GM19238 (cell line): ENCODE measurements around the gene ANTXRL.
"Not testable (repeated sequence)": the region's sequence is repeated elsewhere in the genome, so short reads cannot be mapped to it uniquely, and the experiment has no call there.

Source experiments
- DNase-seq: peaks from one replicate; pipeline ENCODE4 v3.0.0; 2011; ENCODE audit warnings: low spot score; ENCODE audit not compliant: insufficient read length

Gene ANTXRL

DNA sequence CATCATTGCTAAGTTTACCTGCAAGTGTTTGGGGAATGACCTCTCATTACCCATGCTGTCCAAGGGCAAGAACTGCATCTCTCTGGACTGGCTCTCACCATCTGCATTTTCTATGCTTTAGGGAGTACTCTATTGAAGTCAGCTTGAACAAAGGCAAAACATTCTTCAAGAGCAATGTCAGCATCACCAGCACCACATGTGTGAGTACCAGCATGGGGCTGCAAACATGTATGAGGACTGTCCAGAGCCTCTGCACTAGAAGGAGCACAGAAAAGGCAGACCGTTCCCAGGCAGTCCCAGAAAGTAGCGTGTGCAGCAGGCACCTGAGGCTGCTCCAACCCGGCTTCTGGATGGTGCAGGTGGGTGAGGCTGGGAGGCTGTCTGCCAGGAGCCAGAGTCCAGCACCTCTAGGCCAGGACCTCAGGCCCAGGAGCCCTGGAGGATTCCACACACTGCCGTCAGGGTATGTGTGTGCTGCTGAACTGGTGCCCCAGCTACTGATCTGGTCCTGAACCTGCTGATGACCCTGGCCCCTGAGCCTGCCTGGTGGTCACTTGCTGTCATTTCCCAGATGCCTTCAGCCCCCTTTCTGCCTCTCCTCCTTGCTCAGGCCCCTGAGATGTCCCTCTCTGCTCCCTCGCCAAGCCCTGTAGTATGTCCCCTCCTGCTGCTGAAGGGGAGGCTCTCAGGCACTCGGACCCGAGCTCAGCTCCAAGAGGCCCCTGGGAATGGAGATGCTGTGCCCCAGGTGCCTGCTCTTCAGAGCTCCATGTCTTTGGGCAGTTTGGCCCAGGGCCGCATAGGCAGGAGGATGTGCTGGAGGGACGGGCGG, 20.7 kb downstream of the ANTXRL start:
- no peak for DNase-seq

DNA sequence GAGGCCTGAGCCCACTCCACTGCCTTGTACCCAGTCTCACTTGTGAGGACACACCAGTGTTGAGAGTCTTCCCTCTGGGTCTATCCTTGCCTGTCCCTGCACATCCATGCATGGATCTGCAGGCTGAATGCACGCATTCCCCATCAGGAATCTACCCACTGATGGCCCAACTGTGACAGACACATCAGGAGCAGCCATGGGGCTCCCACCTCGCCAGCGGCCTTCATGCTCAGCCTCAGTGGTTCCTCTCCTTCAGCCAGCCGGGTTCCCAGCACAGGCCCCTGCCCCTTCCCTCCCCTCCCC, 21.3 kb downstream of the ANTXRL start:
- DNase-seq = no peak

DNA sequence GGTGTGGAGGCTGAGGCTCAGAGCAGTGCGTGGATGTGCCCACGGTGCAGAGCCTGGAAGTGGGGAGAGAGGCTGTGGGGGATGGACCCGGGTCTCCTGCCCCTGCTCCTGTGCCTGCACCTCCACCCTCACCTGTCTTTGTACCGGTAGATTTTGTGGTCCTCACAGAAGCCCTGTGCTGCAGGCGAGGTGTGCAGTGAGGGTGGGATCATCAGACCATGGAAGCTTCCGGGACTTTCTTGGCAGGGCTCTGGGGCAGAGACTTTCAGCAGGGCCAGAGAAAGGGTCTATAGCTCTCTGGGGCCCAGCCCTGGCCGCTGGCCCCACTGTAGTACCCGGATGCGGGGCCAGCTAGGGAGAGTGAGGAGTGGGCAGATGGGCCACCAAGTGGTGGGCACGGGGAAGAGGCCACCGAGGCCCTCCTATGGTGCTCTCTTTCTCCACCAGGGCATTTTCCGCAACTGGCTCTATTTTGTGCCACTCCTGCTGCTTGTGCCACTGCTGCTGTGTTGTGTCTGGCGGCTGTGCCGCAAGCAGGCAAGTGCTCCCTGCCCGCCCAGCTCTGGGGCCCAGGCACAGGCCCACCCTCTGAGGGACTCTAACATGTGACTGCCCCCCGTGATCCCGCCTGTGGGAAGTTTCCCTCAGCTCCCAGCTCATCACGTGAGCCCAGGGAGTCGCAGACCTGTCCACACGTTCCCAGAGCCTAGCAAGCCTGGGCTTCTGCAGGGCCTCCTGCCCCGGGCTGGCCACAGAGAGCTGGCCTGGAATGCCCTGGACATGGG, 22.1 kb downstream of the ANTXRL start:
- no peak for DNase-seq

DNA sequence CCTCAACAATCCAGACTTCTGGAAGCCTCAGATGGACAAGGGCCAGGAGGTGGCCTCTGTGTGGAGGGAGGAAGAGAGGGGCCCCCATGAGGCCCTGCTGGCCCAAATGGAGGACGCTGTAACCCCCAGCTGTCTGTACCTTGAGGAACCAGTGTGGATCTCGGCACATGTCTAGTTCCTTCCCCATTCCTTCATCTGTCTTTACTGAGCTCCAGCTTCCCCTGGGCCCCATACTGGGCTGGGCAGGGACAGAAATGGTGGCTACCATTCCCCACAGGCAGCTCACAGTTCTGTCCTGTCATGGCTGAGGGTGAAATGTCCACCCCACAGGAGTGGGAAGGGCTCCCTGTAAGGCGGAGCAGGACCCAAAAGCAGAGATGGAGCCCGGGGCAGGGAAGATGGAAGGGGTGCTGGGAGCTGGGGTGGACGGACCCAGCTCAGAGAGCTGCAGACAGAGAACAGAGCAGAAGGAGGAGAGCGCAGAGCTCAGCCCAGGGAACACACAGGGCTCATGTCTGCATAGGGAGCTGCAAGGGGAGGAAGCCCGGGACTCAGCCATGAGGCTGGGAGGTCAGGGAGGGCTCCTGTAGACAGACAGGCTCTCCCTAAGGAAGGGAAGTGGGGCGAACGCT, 22.8 kb downstream of the ANTXRL start:
- DNase-seq = no peak

DNA sequence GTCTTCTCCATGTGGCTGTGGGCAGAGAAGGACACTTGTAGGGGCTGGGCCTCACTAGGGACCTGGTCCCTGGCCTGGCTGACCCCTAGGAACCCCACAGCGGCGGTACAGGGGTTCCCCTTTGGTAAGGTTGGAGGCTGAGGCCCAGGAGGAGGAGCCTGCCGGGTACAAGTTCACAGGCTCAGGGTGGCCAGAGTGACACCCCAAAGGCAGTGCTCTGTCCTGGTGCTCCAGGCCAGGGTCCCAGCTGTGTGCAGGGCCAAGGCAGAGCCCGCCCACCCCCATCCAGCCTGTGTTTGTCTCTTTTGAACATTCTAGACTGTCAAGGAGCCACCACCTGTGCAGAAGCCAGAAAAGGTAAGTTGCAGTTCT, 23.3 kb downstream of the ANTXRL start:
- no peak for DNase-seq

DNA sequence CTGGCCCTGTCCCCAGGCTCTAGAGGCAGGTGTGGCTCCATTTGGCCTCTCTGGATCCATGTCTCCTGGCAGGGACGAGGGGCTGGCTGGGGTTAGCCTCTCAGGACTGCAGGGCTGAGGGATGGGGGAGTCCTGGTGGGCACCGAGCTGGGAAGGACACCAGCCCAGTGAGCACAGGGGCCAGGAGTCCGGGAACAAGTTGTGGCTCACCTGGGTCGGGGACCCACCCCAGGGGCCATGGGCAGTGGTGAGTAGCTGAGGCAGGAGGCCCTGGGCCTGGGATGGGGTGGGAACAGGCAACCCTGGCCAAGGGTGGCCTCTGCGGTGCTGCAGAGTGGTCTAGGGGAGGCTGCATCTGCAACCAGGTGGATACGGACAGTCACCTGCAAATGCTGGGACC, 24.1 kb downstream of the ANTXRL start:
- DNase-seq = no peak

DNA sequence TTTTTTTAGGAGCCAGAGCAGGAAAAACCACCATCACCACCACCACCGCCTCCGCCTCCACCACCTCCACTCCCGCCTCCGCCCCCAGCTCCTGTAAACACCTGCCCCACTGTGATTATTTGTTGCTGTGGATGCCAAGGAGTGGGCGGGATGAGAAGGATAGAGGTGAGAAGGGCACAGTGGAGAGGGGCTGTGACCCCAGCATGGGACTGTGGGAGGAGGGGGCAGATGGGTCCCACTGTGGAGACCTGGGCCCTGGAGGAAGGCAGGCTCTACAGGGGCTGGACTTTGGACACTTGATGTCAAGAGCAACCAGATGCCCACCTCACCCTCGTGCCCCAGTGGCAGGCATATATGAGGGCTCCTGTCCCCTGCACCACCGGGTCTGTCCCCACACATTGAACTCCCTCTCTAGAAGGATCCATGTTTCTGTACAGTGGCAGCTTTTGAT, 24.7 kb downstream of the ANTXRL start:
- DNase-seq = no peak

DNA sequence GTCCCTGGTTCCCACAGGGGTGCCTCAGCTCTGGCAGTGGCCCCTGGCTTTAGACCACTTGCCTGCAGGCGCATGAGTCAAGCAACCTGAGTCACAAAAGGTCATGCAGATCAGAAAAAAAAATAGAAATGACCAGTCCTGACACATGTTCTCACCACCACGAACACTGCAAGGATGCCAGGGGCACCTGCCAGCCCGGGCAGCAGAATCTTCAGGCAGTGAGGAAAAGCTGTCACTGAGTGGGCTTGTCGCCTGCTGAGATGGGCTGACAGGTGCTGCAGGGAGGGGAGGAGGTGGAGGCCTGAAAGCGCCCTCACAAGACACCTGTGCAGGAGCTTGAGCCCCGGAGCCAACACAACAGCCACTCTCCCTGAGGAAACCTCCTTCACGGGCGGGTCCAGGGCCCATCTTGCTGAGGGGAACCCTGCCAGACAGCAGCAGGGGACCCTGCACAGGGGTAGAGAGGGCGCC, 25.2 kb downstream of the ANTXRL start:
- not testable (repeated sequence) for DNase-seq

DNA sequence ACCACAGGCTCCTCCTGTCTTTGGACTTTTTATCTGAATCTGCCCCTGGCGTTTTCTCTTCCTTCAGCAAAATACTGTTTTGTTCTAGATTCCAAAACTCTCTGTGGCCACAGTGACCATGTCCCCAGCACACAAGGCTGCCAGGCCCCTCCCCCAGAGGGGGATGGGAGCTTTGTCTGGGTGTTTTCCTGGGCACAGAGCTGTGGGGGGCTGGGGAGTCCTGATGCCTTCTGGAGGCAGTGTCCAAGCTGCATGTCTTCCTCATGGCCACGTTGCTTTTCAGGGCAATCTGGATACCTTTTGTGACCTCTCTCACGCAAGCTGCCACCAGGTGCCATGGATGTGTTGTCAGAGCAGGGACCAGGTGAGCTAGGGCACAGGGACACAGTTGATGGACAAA, 26.2 kb downstream of the ANTXRL start:
- no peak for DNase-seq

DNA sequence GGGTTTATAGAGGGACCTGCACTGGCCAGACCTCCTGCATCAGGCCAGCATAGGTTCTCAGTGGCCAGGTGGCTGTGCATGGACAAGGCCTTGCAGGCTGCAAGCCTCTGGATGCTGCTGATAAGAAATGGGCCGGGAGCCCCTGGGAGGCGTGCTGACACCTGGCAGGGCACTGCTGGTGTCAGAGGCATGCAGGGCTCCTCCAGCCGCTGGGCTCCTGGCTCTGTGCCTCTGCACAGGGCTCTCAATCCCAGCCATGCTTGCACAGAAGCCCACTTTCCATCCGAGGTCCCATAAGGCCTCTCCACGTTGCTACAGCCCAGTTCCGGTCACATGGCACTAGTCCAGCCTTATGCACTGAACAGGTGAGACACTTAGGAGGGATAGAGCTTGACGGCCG, 27.3 kb downstream of the ANTXRL start:
- DNase-seq = no peak

DNA sequence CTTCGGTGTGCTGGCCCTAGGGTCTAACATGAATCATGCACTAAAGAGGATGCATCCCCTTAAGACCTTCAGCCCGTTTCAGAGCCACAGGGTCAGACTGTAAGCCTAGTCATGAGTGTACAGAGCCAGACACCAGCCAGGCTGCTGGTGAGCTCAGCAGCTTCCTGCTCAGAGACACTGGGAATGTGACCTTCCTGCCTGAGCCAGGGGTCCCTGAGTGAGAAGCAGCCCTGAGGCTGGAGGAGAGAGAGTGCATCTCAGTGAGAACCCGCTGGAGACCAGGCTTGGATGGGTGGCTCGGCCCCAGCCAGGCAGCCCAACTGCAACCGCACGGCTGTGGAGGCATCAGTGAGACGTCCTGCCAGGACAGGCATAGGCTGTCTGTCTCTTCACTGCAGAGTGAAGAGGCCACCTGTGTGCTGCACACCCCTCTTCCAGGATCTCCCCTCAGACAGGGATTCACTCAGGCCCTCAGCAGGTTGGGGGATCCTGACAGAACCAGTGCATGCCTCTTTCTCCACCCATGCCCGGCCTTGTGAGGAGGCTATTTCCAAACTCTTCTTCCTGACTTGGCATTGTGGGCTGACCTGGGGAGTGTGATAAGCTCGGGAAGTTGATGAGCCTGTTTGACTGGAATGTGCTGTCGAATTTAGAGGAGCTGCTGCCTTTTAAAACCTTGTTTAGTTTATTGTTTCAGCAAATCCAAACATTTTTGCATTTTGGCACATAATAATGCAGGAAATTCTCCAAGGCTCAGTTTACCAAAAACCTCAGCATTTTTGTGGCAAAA, 28.5 kb downstream of the ANTXRL start:
- not testable (repeated sequence) for DNase-seq

DNA sequence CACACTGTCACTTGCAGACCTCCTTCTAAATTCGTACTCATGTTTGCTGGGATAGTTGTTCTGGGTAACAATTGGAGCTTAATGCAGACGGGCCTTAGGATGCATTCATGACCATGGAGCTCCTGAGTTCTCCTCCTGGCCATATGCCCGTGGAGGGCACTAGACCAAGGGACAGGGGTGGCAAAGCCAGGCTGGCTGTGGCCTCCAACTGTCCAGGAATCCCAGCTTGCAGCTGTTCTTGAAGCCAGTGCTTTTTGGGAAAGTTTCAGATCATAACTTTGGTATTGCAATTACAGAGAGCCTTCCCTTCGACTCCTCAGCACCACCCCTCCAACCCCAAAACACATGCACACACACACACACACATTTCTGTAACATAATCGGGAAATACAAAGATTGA, 30.6 kb downstream of the ANTXRL start:
- no peak for DNase-seq

DNA sequence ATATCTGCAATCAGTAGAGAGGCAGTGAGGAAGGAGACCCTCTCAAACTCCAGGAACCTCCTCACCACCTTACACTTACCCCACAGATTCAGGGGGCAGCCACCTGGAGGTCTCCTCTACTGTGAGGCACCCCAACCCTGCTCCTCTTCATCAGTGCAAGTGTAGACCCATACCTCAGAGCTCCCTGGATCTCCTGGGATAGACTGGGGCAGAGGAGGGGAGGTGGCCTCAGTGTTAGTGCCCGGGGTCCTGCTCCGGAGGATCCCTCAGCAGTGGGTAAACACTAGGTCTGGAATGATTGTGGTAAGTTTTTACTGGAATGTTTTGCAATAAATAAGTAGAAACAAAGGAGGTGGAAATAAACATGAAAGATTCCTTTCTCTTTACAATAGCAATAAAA, 31.1 kb downstream of the ANTXRL start:
- no peak for DNase-seq

DNA sequence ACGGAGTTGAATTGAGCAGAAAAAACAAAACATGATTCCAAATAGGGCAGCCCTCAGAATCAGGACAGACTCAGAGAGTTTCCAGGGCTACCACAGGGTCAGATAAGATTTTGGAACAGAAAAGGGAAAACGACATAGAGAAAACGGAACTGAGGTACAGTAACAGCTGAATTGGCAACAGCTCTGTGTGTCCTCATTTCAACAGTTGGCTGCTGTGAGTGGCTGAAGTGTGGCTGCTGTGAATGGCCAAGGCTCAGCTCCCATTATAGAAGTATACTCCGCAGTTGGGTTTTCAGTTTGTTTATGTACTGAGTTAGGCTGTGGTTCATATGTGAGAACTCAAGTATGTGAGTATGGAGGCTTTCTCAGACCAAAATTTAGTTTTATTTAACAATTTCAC, 32.0 kb downstream of the ANTXRL start:
- DNase-seq = no peak

DNA sequence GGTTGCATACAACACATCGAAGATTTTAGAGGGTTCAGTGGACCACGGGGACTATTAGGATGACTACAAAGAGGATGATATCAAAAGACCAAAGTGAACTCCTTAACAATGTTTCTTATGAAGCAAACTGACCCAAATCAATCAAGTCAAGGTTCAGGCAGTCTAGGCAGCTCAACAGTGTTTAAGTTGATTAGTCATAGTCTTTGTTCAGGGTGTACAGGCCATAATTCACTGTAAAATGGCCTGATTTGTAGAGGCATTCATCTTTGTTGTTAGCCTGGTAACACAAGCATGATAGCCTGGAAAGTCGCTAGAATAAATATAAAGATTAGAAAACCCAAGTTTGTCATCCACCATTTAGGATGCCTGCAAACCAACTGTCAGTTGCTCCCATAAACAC, 32.6 kb downstream of the ANTXRL start:
- no peak for DNase-seq

DNA sequence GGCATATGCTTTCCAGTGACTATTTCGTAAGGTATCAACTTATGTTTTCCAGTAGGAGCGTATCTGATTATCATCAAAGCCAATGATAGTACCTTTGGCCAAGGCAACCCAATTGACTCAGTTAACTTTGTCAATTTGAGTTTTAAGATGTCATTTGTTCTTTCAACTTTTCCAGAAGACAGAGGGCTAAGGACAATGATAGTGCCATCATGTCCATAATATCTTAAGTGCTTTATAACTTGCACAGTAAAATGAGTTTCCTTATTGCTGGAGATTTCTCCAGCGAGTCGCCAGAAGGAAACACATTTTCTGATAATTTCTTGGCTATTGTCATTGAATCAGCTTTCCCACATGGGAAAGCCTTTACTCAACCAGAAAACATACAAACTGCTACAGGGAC, 35.0 kb downstream of the ANTXRL start:
- no peak for DNase-seq

DNA sequence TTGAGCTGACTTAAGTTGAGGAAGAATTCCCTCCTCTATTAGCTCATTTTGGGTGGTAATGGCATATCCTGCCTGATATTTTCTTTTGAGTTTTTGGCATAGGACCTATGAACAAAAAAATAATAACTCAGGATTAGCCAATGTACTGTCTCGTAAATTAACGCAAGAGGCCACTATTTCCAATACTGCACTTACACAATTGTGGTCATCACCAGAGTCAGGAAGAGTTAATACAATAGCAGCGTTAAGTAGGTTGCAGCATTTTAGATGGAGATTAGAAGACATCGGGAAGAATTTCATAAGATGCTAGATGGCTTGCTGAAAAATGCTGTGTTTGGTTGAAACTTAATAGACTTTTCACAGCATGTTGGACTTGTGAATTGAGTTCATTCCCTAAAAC, 36.4 kb downstream of the ANTXRL start:
- DNase-seq = no peak

DNA sequence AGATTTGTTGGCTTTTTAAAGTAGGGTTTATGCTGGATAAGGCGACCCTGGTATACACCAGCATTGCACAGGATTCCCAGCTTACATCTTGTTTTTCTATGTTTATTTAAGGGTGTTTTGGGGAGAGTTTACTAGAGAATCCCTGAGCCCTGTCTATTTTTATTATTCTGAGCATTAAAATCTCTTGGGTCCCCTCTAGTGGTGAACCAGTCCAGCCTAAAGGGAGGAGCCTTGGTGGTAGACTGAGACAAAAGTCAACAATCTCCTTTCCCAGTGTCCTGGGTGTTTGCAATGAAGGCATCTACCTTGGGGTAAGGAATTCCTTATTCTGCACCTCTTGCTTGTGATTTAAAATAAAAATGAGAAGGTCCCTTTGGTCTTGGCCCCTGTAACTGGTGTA, 38.2 kb downstream of the ANTXRL start:
- no peak for DNase-seq

DNA sequence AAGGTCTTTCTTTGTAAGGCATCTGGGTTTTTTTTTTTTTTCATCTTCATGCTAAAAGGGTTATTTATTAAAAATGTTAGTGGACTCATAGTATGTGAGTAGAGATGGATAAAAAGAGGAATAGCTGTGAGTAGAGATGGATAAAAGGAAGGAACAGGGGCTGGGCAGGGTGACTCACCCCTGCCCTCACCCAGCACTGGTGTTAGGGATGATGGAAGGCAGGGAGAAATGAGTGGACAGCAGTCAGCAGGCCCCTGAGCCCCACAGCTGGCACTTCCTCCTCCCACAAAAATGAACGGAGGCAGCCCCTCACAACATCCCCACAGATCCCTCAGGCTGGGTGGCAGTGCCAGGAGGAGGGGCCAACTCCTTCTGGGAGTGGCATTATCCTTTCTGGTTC, 39.3 kb downstream of the ANTXRL start:
- no peak for DNase-seq

DNA sequence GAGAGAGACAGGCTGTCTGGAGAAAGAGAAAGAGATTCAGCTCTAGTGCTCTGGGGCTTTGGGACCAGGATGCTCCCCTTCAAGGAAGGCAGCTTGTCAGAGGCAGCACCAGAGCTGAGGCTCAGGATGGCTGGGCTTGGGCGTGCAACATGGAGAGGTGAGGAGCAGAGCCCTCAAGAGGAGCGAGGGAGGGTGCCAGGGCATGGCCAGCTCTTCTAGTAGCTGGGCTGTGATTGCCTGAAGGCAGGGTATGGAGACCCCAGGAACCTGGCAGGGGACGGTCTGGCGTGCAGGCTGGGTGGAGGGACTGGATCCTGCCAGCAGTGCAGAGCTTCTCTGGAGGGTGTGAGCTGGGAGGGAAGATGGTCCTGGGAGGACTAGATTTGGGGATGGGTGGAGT, 40.2 kb downstream of the ANTXRL start:
- no peak for DNase-seq

DNA sequence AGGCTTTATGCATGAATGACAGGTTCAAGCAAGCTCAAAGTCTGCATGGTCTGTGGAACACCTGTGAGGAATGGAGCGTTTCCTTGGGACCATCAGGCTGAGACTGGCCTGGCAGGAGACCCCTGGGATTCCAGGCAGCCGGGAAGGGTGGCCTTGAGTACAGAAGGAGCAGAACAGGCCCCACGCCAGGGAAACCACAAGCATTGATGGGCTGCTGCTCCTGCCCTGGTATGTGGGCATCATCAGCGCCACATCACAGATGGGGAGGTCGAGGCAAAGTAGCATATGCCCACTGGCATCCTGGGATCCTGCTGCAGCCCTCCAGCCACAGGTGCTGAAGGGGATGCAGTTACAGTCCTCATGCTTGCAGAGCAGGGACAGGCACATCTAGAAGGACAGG, 40.9 kb downstream of the ANTXRL start:
- DNase-seq = no peak
